Cardiac muscle cell (in vitro differentiated cells and primary cell): ENCODE results near the gene PAWR. TPM values are rescaled to one million over a fixed set of nuclear protein-coding genes. Genes with fewer than 3 reads are reported as not detected.

ENCODE experiments used
- DNase-seq, 2 donors: peaks; one replicate each; pipeline versions ENCODE4 v3.0.0 to v3.0.0-alpha.2; 2010 to 2017; ENCODE audit warnings: low read depth in 1 of 2, low spot score in 1 of 2
- H3K27ac ChIP-seq: fragments of 200-600 bp; sonication (generic); 2 replicates; pipeline ENCODE4 v1.5.1; 2016
- H3K27me3 ChIP-seq: fragments of 200-600 bp; sonication (generic); 2 replicates; pipeline ENCODE4 v1.6.0; 2016; ENCODE audit warnings: control low read depth
- H3K36me3 ChIP-seq: fragments of 200-600 bp; sonication (generic); 2 replicates; pipeline ENCODE4 v1.5.1; 2016; ENCODE audit warnings: control low read depth
- H3K4me1 ChIP-seq: fragments of 200-600 bp; sonication (generic); 2 replicates; pipeline ENCODE4 v1.8.1; 2017; ENCODE audit warnings: low read depth, mild to moderate bottlenecking, mixed run types
- H3K4me3 ChIP-seq: fragments of 200-600 bp; sonication (generic); 2 replicates; pipeline ENCODE4 v1.5.1; 2016; ENCODE audit warnings: mild to moderate bottlenecking
- H3K9me3 ChIP-seq: fragments of 200-600 bp; sonication (generic); 2 replicates; pipeline ENCODE4 v1.5.1; 2017; ENCODE audit warnings: low read depth, mild to moderate bottlenecking, control low read depth
- polyA plus RNA-seq: library from polyadenylated mRNA; unstranded; fragments of >200 nt; fragmentation: Nextera tagmentation; extraction: Ambion mirVana; gene quantifications from 2 replicates; pipeline ENCODE4 v1.2.1, GENCODE V29; 2016
- total RNA-seq: library from RNA; depleted of rRNA; stranded (reverse); fragments of >200 nt; gene quantifications from 2 replicates; pipeline ENCODE4 v1.2.3, GENCODE V29; 2016
- TF ChIP-seq, protein P1 (sequence below): IDR thresholded peaks from 2 replicates; pipeline ENCODE4 v1.5.1; 2012; ENCODE audit warnings: low read depth, mild to moderate bottlenecking, low read length

PAWR gene
- total and polyA plus RNA-seq, 2 experiments from 2014 or later = 58.1 to 94.0 TPM

DNA sequence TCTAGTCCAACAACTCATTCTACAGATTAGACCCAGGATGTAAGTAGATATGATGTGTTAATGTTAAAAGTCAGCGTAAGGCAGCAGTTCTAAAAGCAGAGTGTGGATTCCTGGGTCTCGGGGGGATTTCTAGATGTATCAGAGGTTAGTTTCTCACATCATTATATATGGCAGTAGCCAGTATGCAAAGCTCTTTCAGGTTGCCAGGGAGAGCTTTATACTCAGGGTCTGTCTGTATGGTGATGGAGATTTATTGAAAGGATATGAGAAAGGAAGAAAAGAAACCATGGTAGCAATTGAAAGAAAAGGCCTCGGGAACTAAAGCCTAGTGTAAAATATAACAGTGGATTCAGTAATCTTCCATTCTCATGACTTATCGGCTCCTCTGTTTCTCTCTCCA, 26.2 kb upstream of the PAWR start:
- H3K4me1 ChIP-seq = no peaks in the 10 kb centered on the region
- no peak overlapping the region for H3K27ac ChIP-seq
- TF ChIP-seq, protein P1, sequence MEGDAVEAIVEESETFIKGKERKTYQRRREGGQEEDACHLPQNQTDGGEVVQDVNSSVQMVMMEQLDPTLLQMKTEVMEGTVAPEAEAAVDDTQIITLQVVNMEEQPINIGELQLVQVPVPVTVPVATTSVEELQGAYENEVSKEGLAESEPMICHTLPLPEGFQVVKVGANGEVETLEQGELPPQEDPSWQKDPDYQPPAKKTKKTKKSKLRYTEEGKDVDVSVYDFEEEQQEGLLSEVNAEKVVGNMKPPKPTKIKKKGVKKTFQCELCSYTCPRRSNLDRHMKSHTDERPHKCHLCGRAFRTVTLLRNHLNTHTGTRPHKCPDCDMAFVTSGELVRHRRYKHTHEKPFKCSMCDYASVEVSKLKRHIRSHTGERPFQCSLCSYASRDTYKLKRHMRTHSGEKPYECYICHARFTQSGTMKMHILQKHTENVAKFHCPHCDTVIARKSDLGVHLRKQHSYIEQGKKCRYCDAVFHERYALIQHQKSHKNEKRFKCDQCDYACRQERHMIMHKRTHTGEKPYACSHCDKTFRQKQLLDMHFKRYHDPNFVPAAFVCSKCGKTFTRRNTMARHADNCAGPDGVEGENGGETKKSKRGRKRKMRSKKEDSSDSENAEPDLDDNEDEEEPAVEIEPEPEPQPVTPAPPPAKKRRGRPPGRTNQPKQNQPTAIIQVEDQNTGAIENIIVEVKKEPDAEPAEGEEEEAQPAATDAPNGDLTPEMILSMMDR = no peak
- no peak overlapping the region for H3K4me3 ChIP-seq
- H3K36me3 ChIP-seq = no peaks in the 10 kb centered on the region
- DNase-seq = no peak
- H3K9me3 ChIP-seq = no peaks in the 10 kb centered on the region
- H3K27me3 ChIP-seq = no peaks in the 10 kb centered on the region

DNA sequence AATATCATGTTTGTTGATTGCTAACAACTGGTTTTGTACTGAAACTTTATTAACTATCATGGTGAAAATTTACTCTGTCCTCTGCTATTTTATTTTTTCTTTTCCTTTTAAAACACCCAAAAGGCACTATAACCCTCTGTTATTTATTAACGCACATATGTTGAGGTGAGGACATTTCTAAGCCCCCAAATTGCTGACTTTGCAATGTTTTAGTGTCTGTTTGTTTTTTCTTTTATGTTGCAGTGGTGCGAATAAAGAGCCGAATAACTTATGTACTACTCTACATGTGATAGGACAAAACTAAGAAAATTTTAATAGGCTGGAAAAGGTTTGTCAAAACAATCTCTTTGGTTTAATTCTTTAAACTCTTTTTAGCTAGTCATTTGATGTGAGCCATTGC, 24.5 kb upstream of the PAWR start:
- no peaks in the 10 kb centered on the region for H3K36me3 ChIP-seq
- no peak for DNase-seq
- TF ChIP-seq, protein P1 = no peak
- H3K4me3 ChIP-seq = no peak overlapping the region
- H3K9me3 ChIP-seq = no peaks in the 10 kb centered on the region
- H3K27me3 ChIP-seq = no peaks in the 10 kb centered on the region
- H3K27ac ChIP-seq = no peak overlapping the region
- no peaks in the 10 kb centered on the region for H3K4me1 ChIP-seq

DNA sequence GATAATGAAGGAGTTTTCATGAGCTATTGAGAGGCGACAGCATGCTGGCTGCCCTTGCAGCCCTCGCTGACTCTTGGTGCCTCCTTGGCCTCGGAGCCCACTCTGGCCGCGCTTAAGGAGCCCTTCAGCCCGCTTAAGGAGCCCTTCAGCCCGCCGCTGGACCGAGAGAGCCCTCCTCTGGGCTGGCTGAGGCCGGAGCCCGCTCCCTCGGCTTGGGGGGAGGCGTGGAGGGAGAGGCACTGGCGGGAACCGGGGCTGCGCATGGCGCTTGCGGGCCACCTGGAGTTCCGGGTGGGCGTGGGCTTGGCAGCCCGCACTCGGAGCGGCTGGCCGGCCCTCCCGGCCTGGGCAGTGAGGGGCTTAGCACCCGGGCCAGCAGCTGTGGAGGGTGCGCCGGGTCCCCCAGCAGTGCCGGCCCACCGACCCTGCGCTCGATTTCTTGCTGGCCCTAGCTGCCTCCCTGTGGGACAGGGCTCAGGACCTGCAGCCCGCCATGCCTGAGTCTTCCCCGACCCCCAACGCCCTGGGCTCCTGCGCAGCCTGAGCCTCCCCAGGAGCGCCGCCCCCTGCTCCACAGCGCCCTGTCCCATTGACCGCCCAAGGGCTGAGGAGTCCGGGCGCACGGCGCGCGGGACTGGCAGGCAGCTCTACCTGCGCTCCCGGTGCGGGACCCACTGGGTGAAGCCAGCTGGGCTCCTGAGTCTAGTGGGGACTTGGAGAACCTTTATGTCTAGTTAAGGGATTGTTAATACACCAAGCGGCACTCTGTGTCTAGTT, 20.1 kb upstream of the PAWR start:
- H3K27me3 ChIP-seq = no peaks in the 10 kb centered on the region
- TF ChIP-seq, protein P1 = no peak

DNA sequence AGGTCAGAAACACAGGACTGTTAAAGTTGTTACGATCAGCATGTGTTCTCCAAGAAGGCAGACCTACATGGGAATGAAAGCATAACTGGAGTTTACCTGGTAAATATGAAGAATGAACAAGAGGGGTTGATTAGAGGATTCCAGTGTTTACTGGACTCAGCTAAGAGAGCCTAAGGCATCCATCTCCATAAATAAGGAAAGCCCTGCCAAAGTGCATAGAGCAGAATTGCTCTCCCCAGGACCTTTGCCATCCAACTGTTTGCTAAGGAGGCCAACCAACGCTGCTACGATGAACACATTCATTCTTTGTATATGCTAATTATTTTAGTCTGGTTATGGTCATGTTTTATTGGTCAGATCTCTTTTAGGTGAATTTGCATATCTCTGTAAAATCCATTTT, 17.1 kb upstream of the PAWR start:
- Histone ChIP-seq H3K27ac (no peak overlapping the region), H3K9me3 (no peaks in the 10 kb centered on the region), H3K27me3 (no peaks in the 10 kb centered on the region), H3K36me3 (no peaks in the 10 kb centered on the region), H3K4me1 (no peaks in the 10 kb centered on the region), H3K4me3 (no peak overlapping the region)
- DNase-seq = no peak
- TF ChIP-seq, protein P1 = no peak

More for the DNA sequence above, 20.1 kb upstream of the PAWR start:
- Histone ChIP-seq H3K4me1 (no peaks in the 10 kb centered on the region), H3K9me3 (no peaks in the 10 kb centered on the region), H3K27ac (no peak overlapping the region), H3K4me3 (no peak overlapping the region), H3K36me3 (no peaks in the 10 kb centered on the region)
- no peak for DNase-seq

DNA sequence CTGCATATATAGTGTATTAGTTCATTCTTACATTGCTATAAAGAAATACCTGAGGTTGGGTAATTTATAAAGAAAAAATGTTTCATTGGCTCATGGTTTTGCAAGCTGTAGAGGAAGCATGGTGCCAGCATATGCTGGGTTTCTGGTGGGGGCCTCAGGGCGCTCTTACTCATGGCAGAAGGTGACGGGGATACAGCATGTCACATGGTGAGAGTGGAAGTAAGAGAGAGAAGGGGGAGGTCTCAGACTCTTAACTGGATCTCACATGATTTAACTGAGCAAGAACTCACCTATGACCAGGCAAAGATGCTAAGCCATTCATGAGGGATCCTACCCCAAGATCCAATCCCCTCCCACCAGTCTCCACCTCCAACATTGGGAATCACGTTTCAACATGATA, 15.9 kb upstream of the PAWR start:
- Histone ChIP-seq H3K4me1 (no peaks in the 10 kb centered on the region), H3K27ac (no peak overlapping the region), H3K4me3 (no peak overlapping the region), H3K36me3 (no peaks in the 10 kb centered on the region), H3K9me3 (no peaks in the 10 kb centered on the region), H3K27me3 (no peaks in the 10 kb centered on the region)
- TF ChIP-seq, protein P1 = no peak
- no peak for DNase-seq
